Subcutaneous adipose tissue (tissue), 4 donors: ENCODE measurements around the gene DNAH9. TPM values are rescaled to one million over a fixed set of nuclear protein-coding genes. Genes with fewer than 3 reads are reported as not detected.

ENCODE experiments used
- CTCF ChIP-seq: fragments of 450-650 bp; IDR thresholded peaks from one replicate; pipeline ENCODE4 v1.5.1; 2016; ENCODE audit warnings: low read depth, mild to moderate bottlenecking, control low read depth, antibody characterized with exemption, moderate library complexity
- total RNA-seq, 4 donors: library from RNA; depleted of rRNA; stranded (reverse); fragments of >200 nt; gene quantifications; one replicate each; pipeline ENCODE4 v1.1.0, GENCODE V29; 2016

DNAH9 gene
- total RNA-seq, 4 donors from 2014 or later, result 1.5 to 8.9 (median 4.1) TPM

GRCh38 chr17:11608396-11608795, 10.1 kb downstream of the DNAH9 start:
- no peak for TF ChIP-seq CTCF

- no peak for TF ChIP-seq CTCF
Measured at GRCh38 chr17:11610999-11611566, 12.8 kb downstream of the DNAH9 start.

- TF ChIP-seq CTCF, result no peak
Measured at GRCh38 chr17:11612956-11613355, 14.7 kb downstream of the DNAH9 start.

GRCh38 chr17:11618861-11619566, 20.7 kb downstream of the DNAH9 start:
- no peak for TF ChIP-seq CTCF

- no peak for TF ChIP-seq CTCF
Measured at GRCh38 chr17:11622492-11622891, 24.2 kb downstream of the DNAH9 start.

GRCh38 chr17:11624976-11625375, 26.7 kb downstream of the DNAH9 start:
- TF ChIP-seq CTCF, result no peak

GRCh38 chr17:11625878-11626277, 27.6 kb downstream of the DNAH9 start:
- no peak for TF ChIP-seq CTCF
